ENCODE results near the gene HLCS.

GRCh38 chr21:36874665-36875064 is 91.8 kb downstream of the HLCS start:
- TF ChIP-seq POLR2AphosphoS5 (IDR thresholded peaks at IDR 0.05) = no peak
- TF ChIP-seq CTCF (IDR thresholded peaks at IDR 0.05) = no peak
- TF ChIP-seq EP300 (IDR thresholded peaks at IDR 0.05) = no peak
- TF ChIP-seq POLR2A (IDR thresholded peaks at IDR 0.05) = no peak

All from sigmoid colon (tissue), 4 donors.